GM23338 (cell line): Measurements from ENCODE around the gene EMCN. TPM values are rescaled to one million over a fixed set of nuclear protein-coding genes. Genes with fewer than 3 reads are reported as not detected.
A peak's percentile ranks its signal among the peaks of the same experiment; 100 is the strongest.

Source experiments
- ATAC-seq: fragments of 200-7000 bp; cut with Tn5 transposase; 3 replicates; pipeline ENCODE4 v1.9.1; 2020
- DNase-seq: peaks from one replicate; pipeline ENCODE4 v3.0.0-alpha.2; 2015; ENCODE audit warnings: low spot score
- H2AFZ ChIP-seq: fragments of 200-600 bp; sonication (generic); 2 replicates; pipeline ENCODE4 v1.8.0; 2016; ENCODE audit warnings: antibody characterized with exemption, mild to moderate bottlenecking, moderate library complexity
- H3F3A ChIP-seq: fragments of 200-600 bp; sonication (generic); replicated peaks from 2 replicates; pipeline ENCODE4 v1.8.0; 2017; ENCODE audit warnings: antibody characterized with exemption, mixed run types, low read depth
- H3K27ac ChIP-seq: fragments of 200-600 bp; sonication (generic); 2 replicates; pipeline ENCODE4 v1.6.1; 2016; ENCODE audit warnings: low read depth
- H3K27me3 ChIP-seq: fragments of 200-600 bp; sonication (generic); 2 replicates; pipeline ENCODE4 v1.8.0; 2016; ENCODE audit warnings: mild to moderate bottlenecking, mixed run types, moderate library complexity; ENCODE audit not compliant: insufficient read depth
- H3K36me3 ChIP-seq: fragments of 200-600 bp; sonication (generic); 2 replicates; pipeline ENCODE4 v1.8.0; 2016; ENCODE audit warnings: mild to moderate bottlenecking; ENCODE audit not compliant: insufficient read depth
- H3K4me1 ChIP-seq: fragments of 200-600 bp; sonication (generic); 2 replicates; pipeline ENCODE4 v1.8.0; 2016; ENCODE audit warnings: mild to moderate bottlenecking, moderate library complexity; ENCODE audit not compliant: insufficient read depth
- H3K4me2 ChIP-seq: fragments of 200-600 bp; sonication (generic); 2 replicates; pipeline ENCODE4 v1.7.1; 2017; ENCODE audit warnings: mixed run types
- H3K4me3 ChIP-seq: fragments of 200-600 bp; sonication (generic); 2 replicates; pipeline ENCODE4 v1.6.1; 2016; ENCODE audit warnings: mixed run types
- H3K79me2 ChIP-seq: fragments of 200-600 bp; sonication (generic); replicated peaks from 2 replicates; pipeline ENCODE4 v1.8.0; 2017; ENCODE audit warnings: mild to moderate bottlenecking; ENCODE audit not compliant: insufficient read depth
- H3K9me2 ChIP-seq: fragments of 200-600 bp; sonication (generic); 2 replicates; pipeline ENCODE4 v1.8.0; 2017; ENCODE audit not compliant: insufficient read depth
- H4K20me1 ChIP-seq: fragments of 200-600 bp; sonication (generic); replicated peaks from 2 replicates; pipeline ENCODE4 v1.8.0; 2017; ENCODE audit warnings: mild to moderate bottlenecking; ENCODE audit not compliant: insufficient read depth
- H3K27ac Mint-ChIP-seq: 2 replicates; pipeline ENCODE4 v1.8.0; 2020; ENCODE audit warnings: inconsistent platforms, mild to moderate bottlenecking, moderate library complexity, mixed read lengths
- H3K27me3 Mint-ChIP-seq: 3 replicates; pipeline ENCODE4 v1.8.0; 2022; ENCODE audit warnings: low read depth, mild to moderate bottlenecking, moderate library complexity, mixed read lengths, inconsistent platforms; ENCODE audit not compliant: insufficient read depth, poor library complexity
- H3K36me3 Mint-ChIP-seq: 3 replicates; pipeline ENCODE4 v1.8.0; 2021; ENCODE audit warnings: low read depth, mild to moderate bottlenecking, inconsistent platforms, moderate library complexity, mixed read lengths
- H3K4me1 Mint-ChIP-seq: 3 replicates; pipeline ENCODE4 v1.8.0; 2020; ENCODE audit warnings: mild to moderate bottlenecking, inconsistent platforms, mixed read lengths
- H3K4me3 Mint-ChIP-seq: 3 replicates; pipeline ENCODE4 v1.8.0; 2021; ENCODE audit warnings: moderate library complexity, mild to moderate bottlenecking, inconsistent platforms, mixed read lengths
- H3K9me3 Mint-ChIP-seq: 3 replicates; pipeline ENCODE4 v1.8.0; 2020; ENCODE audit warnings: moderate library complexity, mild to moderate bottlenecking, inconsistent platforms, mixed read lengths
- CREB1 ChIP-seq: fragments of 250-450 bp; sonication (Bioruptor Pico); IDR thresholded peaks from 2 replicates; pipeline ENCODE4 v1.5.0; 2020; ENCODE audit warnings: low read depth, mild to moderate bottlenecking, moderate library complexity
- CTCF ChIP-seq, 2 experiments: fragments of 200-600 bp in 1 of 2; sonication (generic) in 1 of 2; conservative IDR thresholded peaks; 2 replicates each; pipeline versions ENCODE4 v1.5.1 to v1.6.1; 2016 to 2017; ENCODE audit warnings: antibody characterized with exemption in 2 of 2, low read depth in 2 of 2, mild to moderate bottlenecking in 2 of 2, moderate library complexity in 1 of 2
- EZH2 ChIP-seq: fragments of 200-600 bp; sonication (generic); IDR thresholded peaks from one replicate; pipeline ENCODE4 v1.8.0; 2017; ENCODE audit warnings: antibody characterized with exemption, mild to moderate bottlenecking, low read depth; ENCODE audit not compliant: unreplicated experiment
- EZH2phosphoT487 ChIP-seq: fragments of 200-600 bp; sonication (generic); IDR thresholded peaks from one replicate; pipeline ENCODE4 v1.8.1; 2018; ENCODE audit warnings: antibody characterized with exemption; ENCODE audit not compliant: unreplicated experiment
- JUNB ChIP-seq: IDR thresholded peaks from one replicate; pipeline ENCODE4 v1.6.1; 2016; ENCODE audit warnings: antibody characterized with exemption; ENCODE audit not compliant: unreplicated experiment
- NANOG ChIP-seq: IDR thresholded peaks from 2 replicates; pipeline ENCODE4 v1.6.1; 2016; ENCODE audit warnings: antibody characterized with exemption, borderline replicate concordance
- STAT1 ChIP-seq: IDR thresholded peaks from one replicate; pipeline ENCODE4 v1.6.1; 2016; ENCODE audit warnings: antibody characterized with exemption; ENCODE audit not compliant: unreplicated experiment
- ZNF114 ChIP-seq: fragments of 250-450 bp; sonication (Bioruptor Pico); IDR thresholded peaks from 2 replicates; pipeline ENCODE4 v1.5.0; 2020; ENCODE audit warnings: mild to moderate bottlenecking, moderate library complexity
- ZNF331 ChIP-seq: fragments of 250-450 bp; sonication (Bioruptor Pico); IDR thresholded peaks from 2 replicates; pipeline ENCODE4 v1.5.0; 2020; ENCODE audit warnings: low read depth, mild to moderate bottlenecking, moderate library complexity
- ZNF462 ChIP-seq: fragments of 250-450 bp; sonication (Bioruptor Pico); IDR thresholded peaks from 2 replicates; pipeline ENCODE4 v1.5.0; 2020; ENCODE audit warnings: mild to moderate bottlenecking, moderate library complexity
- polyA plus RNA-seq: library from polyadenylated mRNA; unstranded; fragments of >200 nt; fragmentation: Nextera tagmentation; extraction: Ambion mirVana; gene quantifications from 2 replicates; pipeline ENCODE4 v1.2.1, GENCODE V29; 2016
- total RNA-seq: library from RNA; depleted of rRNA; stranded (reverse); fragments of >200 nt; shearing (Covaris generic); gene quantifications from 2 replicates; pipeline ENCODE4 v1.2.3, GENCODE V29; 2014
- TF ChIP-seq, protein P1 (sequence below): IDR thresholded peaks from 2 replicates; pipeline ENCODE4 v1.6.1; 2016; ENCODE audit warnings: antibody characterized with exemption

EMCN gene
- total and polyA plus RNA-seq, 2 experiments from 2014 or later: not detected

- Histone ChIP-seq H3K27ac (no peak overlapping the region), H2AFZ (no peak overlapping the region), H3K9me2 (no peaks in the 10 kb centered on the region), H3K4me2 (no peak overlapping the region), H3K4me3 (no peak overlapping the region), H4K20me1 (no peaks in the 10 kb centered on the region), H3K79me2 (no peaks in the 10 kb centered on the region), H3K27me3 (no peaks in the 10 kb centered on the region), H3K36me3 (no peaks in the 10 kb centered on the region), H3F3A (no peaks in the 10 kb centered on the region), H3K4me1 (no peaks in the 10 kb centered on the region)
- H3K27ac Mint-ChIP-seq: no peak overlapping the region
- H3K36me3 Mint-ChIP-seq: no peaks in the 10 kb centered on the region
- no peak for TF ChIP-seq STAT1
- no peak for TF ChIP-seq ZNF331
- no peak for TF ChIP-seq CTCF (conservative IDR thresholded peaks at IDR 0.05; ENCODE audit: low read depth in 2 of 2)
- TF ChIP-seq, protein P1, sequence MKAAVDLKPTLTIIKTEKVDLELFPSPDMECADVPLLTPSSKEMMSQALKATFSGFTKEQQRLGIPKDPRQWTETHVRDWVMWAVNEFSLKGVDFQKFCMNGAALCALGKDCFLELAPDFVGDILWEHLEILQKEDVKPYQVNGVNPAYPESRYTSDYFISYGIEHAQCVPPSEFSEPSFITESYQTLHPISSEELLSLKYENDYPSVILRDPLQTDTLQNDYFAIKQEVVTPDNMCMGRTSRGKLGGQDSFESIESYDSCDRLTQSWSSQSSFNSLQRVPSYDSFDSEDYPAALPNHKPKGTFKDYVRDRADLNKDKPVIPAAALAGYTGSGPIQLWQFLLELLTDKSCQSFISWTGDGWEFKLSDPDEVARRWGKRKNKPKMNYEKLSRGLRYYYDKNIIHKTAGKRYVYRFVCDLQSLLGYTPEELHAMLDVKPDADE: no peak
- no peak for TF ChIP-seq JUNB
- no peaks in the 10 kb centered on the region for H3K27me3 Mint-ChIP-seq
- H3K4me3 Mint-ChIP-seq: no peak overlapping the region
- ATAC-seq (no peak), DNase-seq (no peak)
- H3K9me3 Mint-ChIP-seq: no peaks in the 10 kb centered on the region
- H3K4me1 Mint-ChIP-seq: peaks cover 16% of the 10 kb centered on the region; the same call in 2 of the 3 replicates
Observed at GRCh38 chr4:100516225-100516624, 1.6 kb downstream of the EMCN start.

- H4K20me1 ChIP-seq: no peaks in the 10 kb centered on the region
- H3K4me1 ChIP-seq: peaks cover 2% of the 10 kb centered on the region; the same call in 1 of the 2 replicates
- no peaks in the 10 kb centered on the region for H3F3A ChIP-seq
- H3K27ac ChIP-seq: no peak overlapping the region
- Mint-ChIP-seq H3K9me3 (no peaks in the 10 kb centered on the region), H3K27me3 (no peaks in the 10 kb centered on the region), H3K4me3 (no peak overlapping the region), H3K36me3 (no peaks in the 10 kb centered on the region), H3K27ac (no peak overlapping the region), H3K4me1 (peaks cover 10% of the 10 kb centered on the region)
- H3K79me2 ChIP-seq: no peaks in the 10 kb centered on the region
- H3K36me3 ChIP-seq: no peaks in the 10 kb centered on the region
- DNase-seq (peak; percentile 42), ATAC-seq (no peak)
- no peak overlapping the region for H3K4me2 ChIP-seq
- no peaks in the 10 kb centered on the region for H3K27me3 ChIP-seq
- no peak overlapping the region for H3K4me3 ChIP-seq
- no peak overlapping the region for H2AFZ ChIP-seq
- no peaks in the 10 kb centered on the region for H3K9me2 ChIP-seq
- no peak for TF ChIP-seq NANOG
- no peak for TF ChIP-seq EZH2phosphoT487
- TF ChIP-seq ZNF462 (CRISPR knock-in tag): no peak
- no peak for TF ChIP-seq ZNF114 (CRISPR knock-in tag)
- no peak for TF ChIP-seq EZH2
- no peak for TF ChIP-seq ZNF331
- TF ChIP-seq, protein P1: no peak
- TF ChIP-seq JUNB: no peak
- TF ChIP-seq CREB1 (CRISPR knock-in tag): no peak
Observed at GRCh38 chr4:100511896-100512295, 5.9 kb downstream of the EMCN start.
